Calu3 (cell line): ENCODE data around the gene KLF2. TPM values are rescaled to one million over a fixed set of nuclear protein-coding genes. Genes with fewer than 3 reads are reported as not detected.
"Not testable (repeated sequence)": the region's sequence is repeated elsewhere in the genome, so short reads cannot be mapped to it uniquely, and the experiment has no call there.

Source experiments
- BruUV-seq: library from RNA; stranded (reverse); fragments of 400-500 nt; replicated peaks from 2 replicates; lab custom pipeline; 2021; lab: Mats Ljungman, UMichigan
- CTCF ChIA-PET: fragments of 300-600 bp; sonication (Branson Sonifier 250); formaldehyde crosslinking; loops from one replicate; lab custom pipeline; 2022; ENCODE audit warnings: antibody characterized with exemption; lab: Charles Lee
- DNase-seq: peaks from one replicate; pipeline ENCODE4 v3.0.0; 2022
- H3K27ac Mint-ChIP-seq: one replicate; pipeline ENCODE4 v1.8.0; 2022; ENCODE audit warnings: mixed read lengths; ENCODE audit not compliant: unreplicated experiment
- H3K27me3 Mint-ChIP-seq: one replicate; pipeline ENCODE4 v1.8.0; 2022; ENCODE audit warnings: mixed read lengths; ENCODE audit not compliant: unreplicated experiment
- H3K36me3 Mint-ChIP-seq: one replicate; pipeline ENCODE4 v1.8.0; 2022; ENCODE audit warnings: mild to moderate bottlenecking, moderate library complexity, mixed read lengths; ENCODE audit not compliant: insufficient read depth, unreplicated experiment
- H3K4me1 Mint-ChIP-seq: one replicate; pipeline ENCODE4 v1.8.0; 2022; ENCODE audit warnings: mild to moderate bottlenecking, low read depth, mixed read lengths; ENCODE audit not compliant: unreplicated experiment
- H3K4me3 Mint-ChIP-seq: one replicate; pipeline ENCODE4 v1.8.0; 2022; ENCODE audit warnings: mild to moderate bottlenecking, low read depth, moderate library complexity, mixed read lengths; ENCODE audit not compliant: unreplicated experiment
- H3K9me3 Mint-ChIP-seq: one replicate; pipeline ENCODE4 v1.8.0; 2022; ENCODE audit warnings: low read depth, mixed read lengths; ENCODE audit not compliant: unreplicated experiment
- intact Hi-C: fragments of 100-400 bp; cut with micrococcal nuclease; formaldehyde crosslinking; loops from one replicate; pipeline ENCODE4 v1.10.0; 2022; ENCODE audit not compliant: unreplicated experiment
- total RNA-seq: library from RNA; stranded (reverse); gene quantifications from 2 replicates; pipeline ENCODE4 v1.2.3, GENCODE V29; 2022
- TF ChIP-seq, protein P1 (sequence below): fragments of 200-600 bp; IDR thresholded peaks from one replicate; pipeline ENCODE4 v1.8.0; 2022; ENCODE audit warnings: antibody characterized with exemption; ENCODE audit not compliant: unreplicated experiment

The KLF2 gene
- total RNA-seq, 1 experiment from 2014 or later, result 2.5 TPM

DNA sequence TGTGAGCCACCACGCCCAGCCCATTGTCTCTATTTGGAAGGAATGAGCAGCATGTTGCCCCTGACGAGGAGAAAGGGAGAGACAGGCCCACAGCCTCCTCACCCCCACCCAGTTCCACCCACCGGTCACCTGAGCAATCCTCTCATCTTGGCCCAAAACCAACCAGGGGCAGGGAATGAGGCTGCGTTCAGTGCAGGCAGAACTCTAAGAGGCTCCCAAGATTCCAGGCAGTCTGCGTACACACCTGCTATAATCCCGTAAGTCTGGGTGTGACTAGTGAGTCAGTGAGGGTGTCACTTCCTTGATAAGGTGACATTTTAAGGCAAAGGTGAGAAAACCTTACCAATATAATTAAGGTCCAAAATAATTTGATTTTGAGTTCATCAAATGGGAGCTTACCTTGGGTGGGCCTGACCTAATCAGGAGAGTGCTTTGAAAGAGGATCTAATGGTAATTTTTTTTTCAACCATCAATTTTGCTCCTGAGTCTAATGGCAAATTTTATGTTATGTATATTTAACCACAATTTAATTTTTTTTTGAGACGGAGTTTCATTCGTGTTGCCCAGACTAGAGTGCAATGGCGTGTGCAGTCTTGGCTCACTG is 26.9 kb upstream of the KLF2 start:
- no peaks in the 10 kb centered on the region for H3K36me3 Mint-ChIP-seq
- BruUV-seq, result no TSS peak
- no peaks in the 10 kb centered on the region for H3K9me3 Mint-ChIP-seq
- peak overlapping the region; percentile 39 for H3K27ac Mint-ChIP-seq
- CTCF ChIA-PET, result no interaction called here
- no peaks in the 10 kb centered on the region for H3K27me3 Mint-ChIP-seq
- peak; percentile 61 for DNase-seq
- TF ChIP-seq, protein P1, sequence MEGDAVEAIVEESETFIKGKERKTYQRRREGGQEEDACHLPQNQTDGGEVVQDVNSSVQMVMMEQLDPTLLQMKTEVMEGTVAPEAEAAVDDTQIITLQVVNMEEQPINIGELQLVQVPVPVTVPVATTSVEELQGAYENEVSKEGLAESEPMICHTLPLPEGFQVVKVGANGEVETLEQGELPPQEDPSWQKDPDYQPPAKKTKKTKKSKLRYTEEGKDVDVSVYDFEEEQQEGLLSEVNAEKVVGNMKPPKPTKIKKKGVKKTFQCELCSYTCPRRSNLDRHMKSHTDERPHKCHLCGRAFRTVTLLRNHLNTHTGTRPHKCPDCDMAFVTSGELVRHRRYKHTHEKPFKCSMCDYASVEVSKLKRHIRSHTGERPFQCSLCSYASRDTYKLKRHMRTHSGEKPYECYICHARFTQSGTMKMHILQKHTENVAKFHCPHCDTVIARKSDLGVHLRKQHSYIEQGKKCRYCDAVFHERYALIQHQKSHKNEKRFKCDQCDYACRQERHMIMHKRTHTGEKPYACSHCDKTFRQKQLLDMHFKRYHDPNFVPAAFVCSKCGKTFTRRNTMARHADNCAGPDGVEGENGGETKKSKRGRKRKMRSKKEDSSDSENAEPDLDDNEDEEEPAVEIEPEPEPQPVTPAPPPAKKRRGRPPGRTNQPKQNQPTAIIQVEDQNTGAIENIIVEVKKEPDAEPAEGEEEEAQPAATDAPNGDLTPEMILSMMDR, result no peak
- intact Hi-C loops, result no loop called here
- H3K4me3 Mint-ChIP-seq, result no peak overlapping the region
- H3K4me1 Mint-ChIP-seq, result peaks cover 9% of the 10 kb centered on the region

DNA sequence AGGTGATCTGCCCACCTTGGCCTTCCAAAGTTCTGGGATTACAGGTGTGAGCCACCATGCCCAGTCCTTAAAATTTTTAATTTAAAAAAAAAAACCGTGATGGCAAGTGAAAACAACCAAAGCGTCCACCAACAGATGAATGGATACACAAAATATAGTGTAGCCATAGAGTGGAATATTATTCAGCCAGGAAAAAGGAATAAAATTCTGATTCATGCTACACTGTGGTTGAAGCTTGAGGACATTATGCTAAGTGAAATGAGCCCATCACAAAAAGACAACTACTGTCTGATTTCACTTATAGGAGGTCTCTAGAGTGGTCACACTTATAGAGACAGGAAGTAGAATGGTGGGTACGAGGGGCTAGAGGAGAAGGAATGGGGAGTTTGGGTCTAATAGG is 26.3 kb upstream of the KLF2 start:
- CTCF ChIA-PET, result no interaction called here
- DNase-seq, result no peak
- no peak overlapping the region for H3K27ac Mint-ChIP-seq
- no TSS peak for BruUV-seq
- H3K27me3 Mint-ChIP-seq, result no peaks in the 10 kb centered on the region
- TF ChIP-seq, protein P1, result no peak
- no peaks in the 10 kb centered on the region for H3K36me3 Mint-ChIP-seq
- H3K9me3 Mint-ChIP-seq, result no peaks in the 10 kb centered on the region
- no peak overlapping the region for H3K4me3 Mint-ChIP-seq
- peaks cover 4% of the 10 kb centered on the region for H3K4me1 Mint-ChIP-seq
- intact Hi-C loops, result no loop called here

DNA sequence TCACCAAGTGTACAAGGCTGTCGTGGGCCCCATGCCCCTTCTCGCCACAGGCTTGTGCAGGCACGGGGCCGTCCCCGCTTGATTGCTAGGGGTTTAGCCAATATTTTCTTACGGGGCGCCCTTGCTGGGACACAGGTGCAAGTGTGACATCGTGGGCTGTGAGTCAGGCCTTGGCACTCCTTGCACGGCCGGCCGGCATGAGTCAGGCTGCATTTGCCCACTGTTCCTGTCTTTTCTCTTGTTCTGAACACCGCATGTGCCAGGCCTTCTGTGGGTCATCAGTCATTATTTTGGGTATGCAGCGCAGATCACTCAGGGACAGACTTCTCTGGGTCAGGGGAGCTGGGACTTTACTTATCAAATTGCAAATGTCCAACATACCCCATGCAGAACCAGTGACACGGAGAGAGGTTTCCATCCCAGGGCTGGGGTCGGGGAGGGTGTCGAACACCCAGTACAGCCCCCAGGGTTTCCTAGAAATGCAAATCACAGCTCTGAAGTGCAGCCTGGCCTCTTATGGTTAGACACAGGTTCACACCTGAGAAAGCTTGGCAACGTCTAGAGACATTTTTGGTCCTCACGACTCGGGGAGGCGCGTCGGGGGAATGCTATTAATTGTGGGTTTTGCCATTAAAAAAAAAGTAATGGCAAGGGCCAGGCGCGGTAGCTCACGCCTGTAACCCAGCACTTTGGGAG is 22.5 kb upstream of the KLF2 start:
- Mint-ChIP-seq H3K27me3 (no peaks in the 10 kb centered on the region), H3K4me3 (no peak overlapping the region), H3K9me3 (no peaks in the 10 kb centered on the region), H3K36me3 (no peaks in the 10 kb centered on the region), H3K27ac (peak overlapping the region; percentile 33), H3K4me1 (no peaks in the 10 kb centered on the region)
- peak; percentile 69 for DNase-seq
- TF ChIP-seq, protein P1, result no peak
- CTCF ChIA-PET, result no interaction called here
- intact Hi-C loops, result no loop called here
- no TSS peak for BruUV-seq

DNA sequence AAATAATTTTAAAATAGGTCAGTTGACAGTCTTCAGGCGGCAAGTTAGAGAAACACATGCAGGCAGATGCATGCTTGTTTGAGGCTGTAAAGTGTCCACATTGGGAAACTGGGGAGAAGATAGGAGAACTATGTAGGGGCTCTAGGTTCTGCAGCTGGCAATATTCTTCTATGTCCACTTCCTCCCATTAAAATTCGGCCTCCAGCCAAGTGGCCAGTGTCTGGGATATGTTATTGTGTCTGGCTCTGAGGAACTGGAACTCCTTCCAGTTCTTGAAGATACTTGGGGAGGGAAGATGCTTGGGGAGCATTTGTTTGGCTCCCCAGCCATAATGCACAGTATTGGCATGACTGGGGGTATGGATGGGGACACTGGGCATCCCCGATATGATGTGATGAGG is 20.9 kb upstream of the KLF2 start:
- Mint-ChIP-seq H3K4me3 (no peak overlapping the region), H3K27me3 (no peaks in the 10 kb centered on the region), H3K36me3 (no peaks in the 10 kb centered on the region), H3K27ac (no peak overlapping the region), H3K4me1 (no peaks in the 10 kb centered on the region), H3K9me3 (no peaks in the 10 kb centered on the region)
- BruUV-seq, result no TSS peak
- no peak for DNase-seq
- TF ChIP-seq, protein P1, result no peak
- intact Hi-C loops, result no loop called here
- CTCF ChIA-PET, result no interaction called here

DNA sequence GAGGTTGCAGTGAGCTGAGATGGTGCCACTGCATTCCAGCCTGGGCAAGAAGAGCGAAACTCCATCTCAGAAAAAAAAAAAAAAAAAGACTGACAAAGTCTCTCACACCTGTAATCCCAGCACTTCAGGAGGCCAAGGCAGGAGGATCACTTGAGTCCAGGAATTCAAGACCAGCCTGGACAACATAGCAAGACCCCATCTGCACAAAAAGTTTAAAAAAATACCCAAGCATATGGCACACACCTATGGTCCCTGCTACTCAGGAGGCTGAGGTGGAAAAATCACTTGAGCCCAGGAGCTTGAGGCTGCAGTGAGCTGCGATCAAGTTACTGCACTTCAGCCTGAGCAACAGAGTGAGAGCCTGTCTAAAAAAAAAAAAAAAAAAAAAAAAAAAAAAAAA is 20.1 kb upstream of the KLF2 start:
- H3K36me3 Mint-ChIP-seq, H3K4me3 Mint-ChIP-seq, BruUV-seq, H3K4me1 Mint-ChIP-seq, DNase-seq, intact Hi-C loops, H3K27me3 Mint-ChIP-seq, H3K9me3 Mint-ChIP-seq, H3K27ac Mint-ChIP-seq: not testable (repeated sequence)
- CTCF ChIA-PET, result interaction anchor here (0.7 kb wide), 1 partner anchor 57 kb away, joined by 3 read pairs; no protein-coding TSS in a partner anchor

DNA sequence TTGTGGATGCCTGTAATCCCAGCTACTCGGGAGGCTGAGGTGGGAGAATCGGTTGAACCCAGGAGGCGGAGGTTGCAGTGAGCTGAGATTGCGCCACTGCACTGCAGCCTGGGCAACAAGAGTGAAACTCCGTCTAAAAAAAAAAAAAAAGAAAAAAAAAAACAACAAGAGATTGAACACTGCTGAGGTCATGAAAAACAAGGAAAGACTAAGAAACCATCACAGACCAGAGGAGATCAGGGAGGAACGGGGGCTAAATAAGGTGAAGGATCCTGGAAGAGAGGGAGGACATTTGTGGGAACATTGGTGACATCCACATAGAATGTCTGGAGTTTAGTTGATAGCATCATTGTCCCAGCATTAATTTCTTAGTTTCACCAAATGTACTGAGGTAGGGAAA is 19.6 kb upstream of the KLF2 start:
- BruUV-seq, DNase-seq, H3K9me3 Mint-ChIP-seq, H3K36me3 Mint-ChIP-seq, H3K4me3 Mint-ChIP-seq, H3K27me3 Mint-ChIP-seq, H3K27ac Mint-ChIP-seq, H3K4me1 Mint-ChIP-seq, intact Hi-C loops: not testable (repeated sequence)
- CTCF ChIA-PET, result interaction anchor here (0.7 kb wide), 1 partner anchor 56 kb away, joined by 3 read pairs; no protein-coding TSS in a partner anchor
